ENCODE data around the gene MXD1.

MXD1 gene

DNA sequence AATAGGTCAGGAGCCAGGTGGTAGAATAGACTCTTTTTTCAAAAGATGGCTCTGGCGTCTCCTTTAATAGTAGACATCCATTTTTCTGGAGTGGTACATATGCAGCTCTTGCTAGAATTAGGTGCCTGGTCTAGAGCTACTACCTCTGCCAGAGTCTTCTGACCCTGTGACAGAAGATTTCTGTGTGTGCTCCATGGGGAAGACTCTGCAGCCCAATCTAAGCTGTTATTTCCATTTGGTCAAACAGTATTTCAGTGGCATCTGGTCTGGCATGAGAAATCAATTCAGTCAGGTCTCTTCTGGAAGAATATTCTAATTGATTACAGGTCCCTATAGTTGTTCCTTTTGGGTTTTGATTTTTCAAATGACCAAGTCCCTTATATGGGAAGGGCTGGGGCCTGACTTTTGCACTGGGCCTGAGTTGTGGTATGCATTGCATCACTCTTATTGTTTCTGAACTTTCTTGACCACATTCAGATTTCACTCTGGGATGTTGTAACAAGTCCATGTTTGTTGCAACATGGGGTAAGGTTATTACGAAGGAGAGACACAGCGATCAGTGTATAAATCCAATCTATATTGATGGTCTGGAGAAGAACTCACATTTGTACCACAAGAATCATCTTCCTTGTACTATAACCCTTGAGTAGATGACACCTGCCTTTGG, 12.1 kb downstream of the MXD1 start:
- no peaks in the 10 kb centered on the region for H3K9me3 ChIP-seq
- H3K27ac ChIP-seq = no peak overlapping the region
- H3K36me3 ChIP-seq = peaks cover 7 to 36% (median 18%) of the 10 kb centered on the region in 3 donors
- intact Hi-C loops (cut with DNase I; ENCODE audit: low total_unique reads) = no loop called here
- DNase-seq = no peak
- TF ChIP-seq, protein P1, sequence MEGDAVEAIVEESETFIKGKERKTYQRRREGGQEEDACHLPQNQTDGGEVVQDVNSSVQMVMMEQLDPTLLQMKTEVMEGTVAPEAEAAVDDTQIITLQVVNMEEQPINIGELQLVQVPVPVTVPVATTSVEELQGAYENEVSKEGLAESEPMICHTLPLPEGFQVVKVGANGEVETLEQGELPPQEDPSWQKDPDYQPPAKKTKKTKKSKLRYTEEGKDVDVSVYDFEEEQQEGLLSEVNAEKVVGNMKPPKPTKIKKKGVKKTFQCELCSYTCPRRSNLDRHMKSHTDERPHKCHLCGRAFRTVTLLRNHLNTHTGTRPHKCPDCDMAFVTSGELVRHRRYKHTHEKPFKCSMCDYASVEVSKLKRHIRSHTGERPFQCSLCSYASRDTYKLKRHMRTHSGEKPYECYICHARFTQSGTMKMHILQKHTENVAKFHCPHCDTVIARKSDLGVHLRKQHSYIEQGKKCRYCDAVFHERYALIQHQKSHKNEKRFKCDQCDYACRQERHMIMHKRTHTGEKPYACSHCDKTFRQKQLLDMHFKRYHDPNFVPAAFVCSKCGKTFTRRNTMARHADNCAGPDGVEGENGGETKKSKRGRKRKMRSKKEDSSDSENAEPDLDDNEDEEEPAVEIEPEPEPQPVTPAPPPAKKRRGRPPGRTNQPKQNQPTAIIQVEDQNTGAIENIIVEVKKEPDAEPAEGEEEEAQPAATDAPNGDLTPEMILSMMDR (IDR thresholded peaks at IDR 0.05) = no peak
- H3K4me3 ChIP-seq = no peak overlapping the region
- H3K4me1 ChIP-seq = peaks cover 0 to 5% (median 4%) of the 10 kb centered on the region in 4 donors
- H3K27me3 ChIP-seq = no peaks in the 10 kb centered on the region

DNA sequence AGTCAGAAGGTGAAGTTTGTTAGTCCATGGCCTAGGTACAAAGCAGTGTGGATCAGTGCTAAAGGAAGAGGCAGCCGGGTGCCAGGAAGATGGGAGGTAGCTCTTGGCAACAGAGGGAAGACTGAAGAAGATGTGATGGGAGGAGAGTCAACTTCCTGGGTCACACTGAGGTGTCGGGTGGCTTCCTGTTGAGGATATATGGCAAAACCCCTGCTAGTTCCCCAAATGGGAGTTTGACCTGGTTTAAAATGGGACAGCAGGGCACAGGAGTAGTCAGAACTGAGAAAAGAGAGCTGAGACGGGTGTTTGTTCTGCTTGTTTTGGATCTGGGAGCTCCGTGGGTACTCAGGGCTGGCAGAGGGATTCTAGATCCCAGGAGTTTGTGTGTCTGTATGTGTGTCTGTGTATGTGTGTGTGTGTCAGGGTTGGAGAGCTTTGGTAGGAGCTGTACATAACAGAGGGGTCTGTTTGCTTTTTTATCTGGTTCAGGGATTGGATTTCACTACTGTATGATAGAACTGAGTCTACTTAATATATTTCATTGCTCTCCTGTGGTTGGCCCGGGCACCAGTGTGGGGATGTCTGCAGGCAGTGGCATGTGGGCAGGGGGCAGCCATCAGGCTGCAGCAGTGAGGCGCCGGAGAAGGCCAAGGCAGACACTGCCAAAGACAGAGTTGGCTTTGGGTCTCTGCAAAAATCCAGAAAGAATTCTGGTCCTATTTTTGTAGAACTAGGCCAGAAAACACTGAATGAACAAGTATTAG, 17.1 kb downstream of the MXD1 start:
- H3K9me3 ChIP-seq = no peaks in the 10 kb centered on the region
- no peak overlapping the region for H3K4me3 ChIP-seq
- no peak for DNase-seq
- peaks cover 18 to 32% (median 19%) of the 10 kb centered on the region in 3 donors for H3K36me3 ChIP-seq
- peak overlapping the region; percentile 62 to 66 for H3K27ac ChIP-seq
- H3K27me3 ChIP-seq = no peaks in the 10 kb centered on the region
- peaks cover 0 to 38% (median 22%) of the 10 kb centered on the region in 4 donors for H3K4me1 ChIP-seq
- intact Hi-C loops (cut with DNase I; ENCODE audit: low total_unique reads) = loop anchor here (5.0 kb wide), 1 partner anchor 135 kb away; no protein-coding TSS in a partner anchor
- TF ChIP-seq, protein P1 (IDR thresholded peaks at IDR 0.05) = no peak

DNA sequence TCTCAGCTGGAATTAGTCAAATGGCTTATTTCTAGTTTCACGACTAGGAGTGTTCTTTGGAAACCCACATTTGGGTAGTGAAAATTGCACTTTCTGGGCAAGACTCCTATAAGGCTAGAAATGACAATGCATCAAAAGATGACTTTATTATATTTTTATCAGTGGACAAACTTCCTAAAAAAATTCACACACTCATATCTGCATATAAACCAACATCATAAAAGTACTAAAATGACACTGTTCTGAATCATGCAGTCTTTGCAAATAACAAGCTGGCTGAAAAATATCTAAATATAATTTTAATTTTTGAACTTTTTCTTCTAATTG, 17.6 kb downstream of the MXD1 start:
- Histone ChIP-seq H3K4me1 (peaks cover 0 to 38% (median 22%) of the 10 kb centered on the region in 4 donors), H3K9me3 (no peaks in the 10 kb centered on the region), H3K4me3 (no peak overlapping the region), H3K27ac (peak overlapping the region; percentile 62 to 66), H3K27me3 (no peaks in the 10 kb centered on the region), H3K36me3 (peaks cover 24 to 33% (median 24%) of the 10 kb centered on the region in 3 donors)
- intact Hi-C loops (cut with DNase I; ENCODE audit: low total_unique reads) = loop anchor here (5.0 kb wide), 1 partner anchor 135 kb away; no protein-coding TSS in a partner anchor
- DNase-seq = no peak
- TF ChIP-seq, protein P1 (IDR thresholded peaks at IDR 0.05) = no peak

DNA sequence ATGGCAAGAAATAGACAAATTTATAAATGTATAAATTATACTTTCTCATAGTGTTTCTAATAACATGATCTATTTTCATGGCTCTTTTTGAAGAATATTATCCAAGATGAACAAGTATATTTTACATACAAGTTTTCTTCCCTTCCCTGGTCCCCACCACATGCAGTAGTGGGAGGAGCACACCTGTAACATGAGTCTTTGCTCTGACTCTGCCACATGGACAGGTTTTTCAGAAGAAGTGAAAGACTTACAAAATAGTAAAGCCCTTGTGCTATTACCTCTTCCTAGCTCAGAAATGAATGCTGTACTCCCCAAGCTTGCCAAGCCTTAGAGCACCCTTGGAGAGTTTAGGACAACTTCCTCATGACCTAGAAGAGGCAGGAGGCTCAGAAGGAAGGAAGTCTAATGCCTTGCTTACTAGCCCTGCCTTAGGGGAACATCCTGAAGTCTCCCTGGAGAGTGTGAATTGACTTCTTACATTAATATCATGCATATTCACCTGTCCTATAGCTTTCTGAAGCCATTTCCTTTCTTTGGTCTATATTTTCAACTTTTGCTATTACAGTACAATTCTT, 18.4 kb downstream of the MXD1 start:
- intact Hi-C loops (cut with DNase I; ENCODE audit: low total_unique reads) = loop anchor here (5.0 kb wide), 1 partner anchor 134 kb away; no protein-coding TSS in a partner anchor
- no peaks in the 10 kb centered on the region for H3K9me3 ChIP-seq

More for the DNA sequence above, 18.4 kb downstream of the MXD1 start:
- no peak for DNase-seq
- H3K4me3 ChIP-seq = no peak overlapping the region
- peak overlapping the region; percentile 18 to 66 for H3K27ac ChIP-seq
- peaks cover 32 to 41% (median 32%) of the 10 kb centered on the region in 3 donors for H3K36me3 ChIP-seq
- H3K27me3 ChIP-seq = no peaks in the 10 kb centered on the region
- TF ChIP-seq, protein P1 (IDR thresholded peaks at IDR 0.05) = no peak
- peaks cover 0 to 38% (median 22%) of the 10 kb centered on the region in 4 donors for H3K4me1 ChIP-seq

All from tibial artery (tissue), 4 donors.